ENCODE data around the gene SV2B. TPM values are rescaled to one million over a fixed set of nuclear protein-coding genes. Genes with fewer than 3 reads are reported as not detected.

The SV2B gene
- polyA plus RNA-seq, 1 donor (not counting 4 experiments of a cell fraction or from before 2014, with no cell fraction given): 0.04 TPM

DNA sequence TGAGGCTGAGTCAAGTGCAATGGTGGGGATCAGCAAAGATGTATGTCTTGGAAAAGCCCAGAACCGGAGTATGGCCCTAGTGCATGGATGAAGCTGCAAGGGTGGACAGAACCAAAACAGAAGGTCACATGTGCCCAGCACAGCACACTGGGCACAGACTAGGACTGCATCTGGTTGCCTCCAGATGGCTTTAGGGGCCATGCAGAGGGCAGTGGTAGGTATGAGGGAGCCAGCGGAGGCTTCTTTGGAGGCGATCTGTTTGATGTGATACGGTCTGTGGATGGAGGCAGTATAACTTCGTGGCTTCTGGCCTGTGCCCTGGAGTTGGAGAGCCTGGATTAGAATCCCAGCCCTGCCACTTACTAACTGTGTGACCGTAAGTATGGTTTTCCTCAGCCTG, 29.4 kb downstream of the SV2B start:
- no peak overlapping the region for H3K9ac ChIP-seq (ENCODE audit: control insufficient read depth, extremely low read depth, insufficient read depth, low read length)
- no peaks in the 10 kb centered on the region for H3K9me1 ChIP-seq (ENCODE audit: control insufficient read depth, extremely low read depth, insufficient read depth, low read length)

DNA sequence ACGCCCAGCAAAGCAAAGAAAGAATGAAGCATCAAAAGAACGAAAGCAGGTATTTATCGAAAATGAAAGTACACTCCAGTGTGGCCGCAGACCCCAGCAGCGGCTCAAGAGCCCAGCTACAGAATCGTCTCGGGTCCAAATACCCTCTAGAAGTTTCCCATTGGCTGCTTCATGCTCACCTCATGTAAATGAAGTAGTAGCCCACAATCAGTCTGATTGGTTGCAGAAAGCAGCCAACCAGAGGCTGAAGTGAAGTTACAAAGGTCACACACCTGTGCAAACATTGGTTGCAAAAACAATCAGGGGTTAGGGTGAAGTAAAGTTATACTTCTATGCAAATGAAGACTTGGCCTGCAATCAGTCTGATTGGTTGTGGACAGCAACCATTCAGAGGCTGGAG, 32.0 kb downstream of the SV2B start:
- TF ChIP-seq CTCF (optimal IDR thresholded peaks at IDR 0.05 in 1 of 3, IDR thresholded peaks at IDR 0.05 in 1 of 3, conservative IDR thresholded peaks at IDR 0.05 in 1 of 3; ENCODE audit: extremely low read depth in 1 of 3, insufficient read depth in 2 of 3, low read length in 3 of 3) (no peak), EZH2 (IDR thresholded peaks at IDR 0.05; ENCODE audit: low read length) (no peak)
- no peak for FAIRE-seq
- no peak overlapping the region for H3K27ac ChIP-seq (ENCODE audit: control insufficient read depth, insufficient read depth, low read length)

More for the DNA sequence above, 29.4 kb downstream of the SV2B start:
- Histone ChIP-seq H3K36me3 (ENCODE audit: control insufficient read depth in 2 of 2, extremely low read depth in 1 of 2, insufficient read depth in 2 of 2, low read length in 2 of 2) (no peaks in the 10 kb centered on the region), H4K20me1 (ENCODE audit: control insufficient read depth, extremely low read depth, insufficient read depth, low read length) (no peaks in the 10 kb centered on the region), H3K79me2 (ENCODE audit: control insufficient read depth, insufficient read depth, low read length) (no peaks in the 10 kb centered on the region), H3K27me3 (ENCODE audit: control insufficient read depth, extremely low read depth, insufficient read depth, low read length) (no peaks in the 10 kb centered on the region), H3K4me2 (ENCODE audit: control insufficient read depth, extremely low read depth, insufficient read depth, low read depth, low read length) (no peak overlapping the region), H2AFZ (ENCODE audit: control insufficient read depth, low read length) (no peak overlapping the region), H3K4me3 (ENCODE audit: control insufficient read depth in 2 of 3, extremely low read depth in 1 of 3, insufficient read depth in 2 of 3, low read depth in 1 of 3, low read length in 3 of 3) (no peak overlapping the region), H3K4me1 (ENCODE audit: control insufficient read depth, extremely low read depth, insufficient read depth, low read length) (no peaks in the 10 kb centered on the region), H3K27ac (ENCODE audit: control insufficient read depth, insufficient read depth, low read length) (no peak overlapping the region), H3K9me3 (ENCODE audit: control insufficient read depth, low read depth, low read length) (no peaks in the 10 kb centered on the region)
- no peak for FAIRE-seq
- DNase-seq (ENCODE audit: low read depth, low spot score): no peak
- TF ChIP-seq EZH2 (IDR thresholded peaks at IDR 0.05; ENCODE audit: low read length) (no peak), CTCF (optimal IDR thresholded peaks at IDR 0.05 in 1 of 3, IDR thresholded peaks at IDR 0.05 in 1 of 3, conservative IDR thresholded peaks at IDR 0.05 in 1 of 3; ENCODE audit: extremely low read depth in 1 of 3, insufficient read depth in 2 of 3, low read length in 3 of 3) (no peak)
- dilution Hi-C loops (cut with MboI; ENCODE audit: extremely low pct_ligation_motif_present, low sequenced_read_pairs): no loop called here

More for the DNA sequence above, 32.0 kb downstream of the SV2B start:
- no peak overlapping the region for H3K4me2 ChIP-seq (ENCODE audit: control insufficient read depth, extremely low read depth, insufficient read depth, low read depth, low read length)
- H3K9ac ChIP-seq (ENCODE audit: control insufficient read depth, extremely low read depth, insufficient read depth, low read length): no peak overlapping the region
- H3K79me2 ChIP-seq (ENCODE audit: control insufficient read depth, insufficient read depth, low read length): no peaks in the 10 kb centered on the region
- H3K9me1 ChIP-seq (ENCODE audit: control insufficient read depth, extremely low read depth, insufficient read depth, low read length): no peaks in the 10 kb centered on the region
- no peaks in the 10 kb centered on the region for H3K9me3 ChIP-seq (ENCODE audit: control insufficient read depth, low read depth, low read length)
- H3K27me3 ChIP-seq (ENCODE audit: control insufficient read depth, extremely low read depth, insufficient read depth, low read length): peaks cover 3% of the 10 kb centered on the region
- H2AFZ ChIP-seq (ENCODE audit: control insufficient read depth, low read length): no peak overlapping the region
- no peak overlapping the region for H3K4me3 ChIP-seq (ENCODE audit: control insufficient read depth in 2 of 3, extremely low read depth in 1 of 3, insufficient read depth in 2 of 3, low read depth in 1 of 3, low read length in 3 of 3)
- dilution Hi-C loops (cut with MboI; ENCODE audit: extremely low pct_ligation_motif_present, low sequenced_read_pairs): no loop called here
- no peaks in the 10 kb centered on the region for H3K4me1 ChIP-seq (ENCODE audit: control insufficient read depth, extremely low read depth, insufficient read depth, low read length)
- DNase-seq (ENCODE audit: low read depth, low spot score): no peak
- H3K36me3 ChIP-seq (ENCODE audit: control insufficient read depth in 2 of 2, extremely low read depth in 1 of 2, insufficient read depth in 2 of 2, low read length in 2 of 2): no peaks in the 10 kb centered on the region
- no peaks in the 10 kb centered on the region for H4K20me1 ChIP-seq (ENCODE audit: control insufficient read depth, extremely low read depth, insufficient read depth, low read length)
